Astrocyte (in vitro differentiated cells and primary cell): ENCODE measurements around the gene SLC6A9. TPM values are rescaled to one million over a fixed set of nuclear protein-coding genes. Genes with fewer than 3 reads are reported as not detected.

Experiments
- DNase-seq: peaks from one replicate; pipeline ENCODE4 v3.0.0-alpha.2; 2010; ENCODE audit warnings: low read depth
- FAIRE-seq: peaks from 2 replicates; lab custom pipeline; 2011; peaks lifted over from hg19 to GRCh38; lab: Jason Lieb, UNC
- H2AFZ ChIP-seq: 2 replicates; pipeline ENCODE4 v1.6.0; 2012; ENCODE audit warnings: low read depth, low read length, inconsistent platforms
- H3K27ac ChIP-seq: 2 replicates; pipeline ENCODE4 v1.5.1; 2011; ENCODE audit warnings: low read depth, low read length, inconsistent platforms
- H3K27me3 ChIP-seq: 2 replicates; pipeline ENCODE4 v1.6.0; 2011; ENCODE audit warnings: low read length, inconsistent platforms; ENCODE audit not compliant: insufficient read depth
- H3K36me3 ChIP-seq: 2 replicates; pipeline ENCODE4 v1.5.1; 2011; ENCODE audit warnings: low read length, inconsistent platforms; ENCODE audit not compliant: insufficient read depth
- H3K4me1 ChIP-seq: 2 replicates; pipeline ENCODE4 v1.5.1; 2011; ENCODE audit warnings: low read length, inconsistent platforms; ENCODE audit not compliant: insufficient read depth
- H3K4me2 ChIP-seq: 2 replicates; pipeline ENCODE4 v1.6.0; 2012; ENCODE audit warnings: low read length, inconsistent platforms
- H3K4me3 ChIP-seq: 2 replicates; pipeline ENCODE4 v1.5.1; 2011; ENCODE audit warnings: low read depth, mild to moderate bottlenecking, low read length, inconsistent platforms; ENCODE audit not compliant: insufficient read depth
- H3K79me2 ChIP-seq: 2 replicates; pipeline ENCODE4 v1.6.0; 2012; ENCODE audit warnings: mild to moderate bottlenecking, low read length, inconsistent platforms; ENCODE audit not compliant: insufficient read depth
- H3K9ac ChIP-seq: 2 replicates; pipeline ENCODE4 v1.6.0; 2012; ENCODE audit warnings: mild to moderate bottlenecking, low read length, inconsistent platforms
- H3K9me3 ChIP-seq: 2 replicates; pipeline ENCODE4 v1.5.1; 2012; ENCODE audit warnings: low read depth, mild to moderate bottlenecking, low read length, inconsistent platforms; ENCODE audit not compliant: insufficient read depth
- H4K20me1 ChIP-seq: 2 replicates; pipeline ENCODE4 v1.6.0; 2012; ENCODE audit warnings: low read length, inconsistent platforms; ENCODE audit not compliant: insufficient read depth
- H3K27ac Mint-ChIP-seq: one replicate; pipeline ENCODE4 v1.8.0; 2021; ENCODE audit warnings: mild to moderate bottlenecking, mixed read lengths; ENCODE audit not compliant: unreplicated experiment
- H3K27me3 Mint-ChIP-seq: one replicate; pipeline ENCODE4 v1.8.0; 2021; ENCODE audit warnings: low read depth, mixed read lengths; ENCODE audit not compliant: unreplicated experiment
- H3K36me3 Mint-ChIP-seq: one replicate; pipeline ENCODE4 v1.8.0; 2021; ENCODE audit warnings: low read depth, mixed read lengths; ENCODE audit not compliant: unreplicated experiment
- H3K4me1 Mint-ChIP-seq: one replicate; pipeline ENCODE4 v1.8.0; 2021; ENCODE audit warnings: low read depth, mixed read lengths; ENCODE audit not compliant: unreplicated experiment
- H3K4me3 Mint-ChIP-seq: one replicate; pipeline ENCODE4 v1.8.0; 2021; ENCODE audit warnings: mild to moderate bottlenecking, moderate library complexity, mixed read lengths; ENCODE audit not compliant: unreplicated experiment
- H3K9me3 Mint-ChIP-seq: one replicate; pipeline ENCODE4 v1.8.0; 2021; ENCODE audit warnings: mild to moderate bottlenecking, mixed read lengths; ENCODE audit not compliant: unreplicated experiment
- EZH2 ChIP-seq: IDR thresholded peaks from 2 replicates; pipeline ENCODE4 v1.6.1; 2012; ENCODE audit warnings: mild to moderate bottlenecking, low read length, inconsistent platforms; ENCODE audit not compliant: insufficient read depth
- total RNA-seq: library from RNA; stranded (reverse); gene quantifications from 2 replicates; pipeline ENCODE4 v1.2.1, GENCODE V29; 2021
- TF ChIP-seq, protein P1 (sequence below): IDR thresholded peaks from 2 replicates; pipeline ENCODE4 v1.5.1; 2011; ENCODE audit warnings: low read depth, mild to moderate bottlenecking, inconsistent platforms, low read length, moderate library complexity; ENCODE audit not compliant: insufficient read depth

Gene SLC6A9
- total RNA-seq, 1 donor from 2014 or later, result 45.2 TPM

DNA sequence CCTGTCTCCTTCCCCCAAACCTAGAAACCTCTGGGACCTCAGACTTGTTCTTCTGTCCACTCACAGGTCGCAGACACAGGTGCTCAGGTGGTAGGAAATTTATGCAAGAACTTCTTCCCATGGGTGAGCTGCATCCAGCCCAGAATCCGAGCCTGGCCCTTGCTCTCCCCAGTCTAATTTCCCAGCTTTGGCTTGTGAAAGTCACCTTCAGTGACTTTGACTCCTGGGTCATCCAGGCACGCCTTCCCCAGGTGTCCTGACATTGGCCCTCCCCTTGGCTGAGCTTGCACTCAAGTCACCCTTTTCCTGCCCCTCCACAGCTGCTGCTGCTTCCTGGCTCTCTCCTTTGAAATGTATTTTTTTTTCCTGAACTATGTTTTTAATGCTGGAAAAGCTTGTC is 77.9 kb downstream of the SLC6A9 start:
- no peaks in the 10 kb centered on the region for H3K9me3 ChIP-seq
- H3K4me3 Mint-ChIP-seq, result no peak overlapping the region
- H3K4me2 ChIP-seq, result no peak overlapping the region
- H3K36me3 ChIP-seq, result no peaks in the 10 kb centered on the region
- no peaks in the 10 kb centered on the region for H3K27me3 ChIP-seq
- H3K79me2 ChIP-seq, result peaks cover 34% of the 10 kb centered on the region
- DNase-seq, result no peak
- H3K27me3 Mint-ChIP-seq, result no peaks in the 10 kb centered on the region
- H3K36me3 Mint-ChIP-seq, result peaks cover 18% of the 10 kb centered on the region
- peaks cover 1% of the 10 kb centered on the region for H3K9me3 Mint-ChIP-seq
- no peak for TF ChIP-seq EZH2
- TF ChIP-seq, protein P1, sequence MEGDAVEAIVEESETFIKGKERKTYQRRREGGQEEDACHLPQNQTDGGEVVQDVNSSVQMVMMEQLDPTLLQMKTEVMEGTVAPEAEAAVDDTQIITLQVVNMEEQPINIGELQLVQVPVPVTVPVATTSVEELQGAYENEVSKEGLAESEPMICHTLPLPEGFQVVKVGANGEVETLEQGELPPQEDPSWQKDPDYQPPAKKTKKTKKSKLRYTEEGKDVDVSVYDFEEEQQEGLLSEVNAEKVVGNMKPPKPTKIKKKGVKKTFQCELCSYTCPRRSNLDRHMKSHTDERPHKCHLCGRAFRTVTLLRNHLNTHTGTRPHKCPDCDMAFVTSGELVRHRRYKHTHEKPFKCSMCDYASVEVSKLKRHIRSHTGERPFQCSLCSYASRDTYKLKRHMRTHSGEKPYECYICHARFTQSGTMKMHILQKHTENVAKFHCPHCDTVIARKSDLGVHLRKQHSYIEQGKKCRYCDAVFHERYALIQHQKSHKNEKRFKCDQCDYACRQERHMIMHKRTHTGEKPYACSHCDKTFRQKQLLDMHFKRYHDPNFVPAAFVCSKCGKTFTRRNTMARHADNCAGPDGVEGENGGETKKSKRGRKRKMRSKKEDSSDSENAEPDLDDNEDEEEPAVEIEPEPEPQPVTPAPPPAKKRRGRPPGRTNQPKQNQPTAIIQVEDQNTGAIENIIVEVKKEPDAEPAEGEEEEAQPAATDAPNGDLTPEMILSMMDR, result no peak
- H2AFZ ChIP-seq, result no peak overlapping the region
- H3K4me1 ChIP-seq, result peaks cover under 1% of the 10 kb centered on the region
- H3K4me3 ChIP-seq, result no peak overlapping the region
- H4K20me1 ChIP-seq, result peaks cover 71% of the 10 kb centered on the region
- no peak for FAIRE-seq
- no peak overlapping the region for H3K27ac ChIP-seq
- peaks cover 6% of the 10 kb centered on the region for H3K4me1 Mint-ChIP-seq
- no peak overlapping the region for H3K27ac Mint-ChIP-seq
- no peak overlapping the region for H3K9ac ChIP-seq

DNA sequence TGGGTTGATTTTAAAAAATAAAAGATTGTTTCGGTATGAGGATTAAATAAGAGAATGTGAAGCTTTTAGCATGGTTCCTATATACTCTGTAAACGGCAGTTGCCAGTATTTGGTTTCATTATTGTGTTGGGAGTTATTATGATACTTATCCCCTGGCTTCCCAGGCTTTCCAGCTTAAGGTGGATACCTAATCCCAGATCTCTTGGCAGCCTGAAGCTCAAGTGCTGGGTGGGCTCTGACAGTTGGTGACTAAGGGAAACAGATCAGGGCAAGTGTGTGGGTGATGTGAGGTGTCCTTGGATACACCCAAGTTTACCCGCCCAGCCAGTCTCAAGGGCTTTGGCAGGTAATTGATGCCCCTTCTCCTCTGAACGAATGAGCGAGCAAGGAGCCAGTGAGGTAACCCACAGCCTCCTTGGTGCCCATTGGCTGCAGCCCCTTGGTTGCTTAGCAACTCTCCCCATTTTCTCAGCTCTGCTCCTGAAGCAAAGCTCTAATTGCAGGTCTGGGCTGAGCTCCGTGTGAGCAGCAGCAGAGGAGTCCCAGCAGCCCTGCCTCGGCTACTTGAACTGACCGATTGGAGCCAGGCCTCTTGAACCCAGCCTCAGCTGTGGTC is 78.4 kb downstream of the SLC6A9 start:
- H3K79me2 ChIP-seq, result peaks cover 39% of the 10 kb centered on the region
- Mint-ChIP-seq H3K4me3 (no peak overlapping the region), H3K27ac (no peak overlapping the region), H3K9me3 (no peaks in the 10 kb centered on the region), H3K36me3 (peaks cover 15% of the 10 kb centered on the region), H3K4me1 (peaks cover 9% of the 10 kb centered on the region), H3K27me3 (no peaks in the 10 kb centered on the region)
- H3K36me3 ChIP-seq, result no peaks in the 10 kb centered on the region
- H3K9me3 ChIP-seq, result no peaks in the 10 kb centered on the region
- no peak overlapping the region for H3K4me3 ChIP-seq
- H3K27ac ChIP-seq, result no peak overlapping the region
- no peak overlapping the region for H2AFZ ChIP-seq
- no peak overlapping the region for H3K9ac ChIP-seq
- no peaks in the 10 kb centered on the region for H3K27me3 ChIP-seq
- FAIRE-seq (no peak), DNase-seq (no peak)
- H4K20me1 ChIP-seq, result peaks cover 76% of the 10 kb centered on the region
- TF ChIP-seq, protein P1, result no peak
- no peak for TF ChIP-seq EZH2
- H3K4me2 ChIP-seq, result no peak overlapping the region
- H3K4me1 ChIP-seq, result peaks cover 5% of the 10 kb centered on the region
